K562 (cell line): ENCODE measurements around the gene MYB. TPM values are rescaled to one million over a fixed set of nuclear protein-coding genes. Genes with fewer than 3 reads are reported as not detected.
A peak's percentile ranks its signal among the peaks of the same experiment; 100 is the strongest.

ENCODE experiments used
- ATAC-seq: fragments of 200-7000 bp; cut with Tn5 transposase; 3 replicates; pipeline ENCODE4 v1.9.1; 2020; ENCODE audit warnings: moderate library complexity
- Bru-seq: library from RNA; stranded (reverse); fragments of 400-500 nt; gene quantifications from one replicate; lab custom pipeline; 2021; lab: Mats Ljungman, UMichigan
- BruChase-seq, 2 experiments: library from RNA; stranded (reverse); fragments of 400-500 nt; gene quantifications; one replicate each; lab custom pipeline; 2021; lab: Mats Ljungman, UMichigan
- BruUV-seq: library from RNA; stranded (reverse); fragments of 400-500 nt; replicated peaks from 2 replicates; lab custom pipeline; 2021; lab: Mats Ljungman, UMichigan
- CTCF ChIA-PET: fragments of 300-600 bp; formaldehyde crosslinking; extraction: SDS; loops from one replicate; lab custom pipeline; 2021; ENCODE audit warnings: low intra/inter-chr PET ratio; lab: Yijun Ruan, JAX
- POLR2A ChIA-PET: fragments of 300-600, 350-650 bp; sonication (Branson Sonifier 250); formaldehyde crosslinking; extraction: SDS; loops from one replicate; lab custom pipeline; 2021; ENCODE audit warnings: antibody characterized with exemption, inconsistent platforms; lab: Yijun Ruan, JAX
- DNase-seq, 4 experiments: peaks; one replicate each; pipeline versions ENCODE4 v3.0.0 to v3.0.0-alpha.2; 2011 to 2018; ENCODE audit warnings: low spot score in 3 of 4, mixed read lengths in 3 of 4; ENCODE audit errors: extremely low read depth in 1 of 4
- FAIRE-seq: peaks from 2 replicates; lab custom pipeline; 2011; peaks lifted over from hg19 to GRCh38; lab: Jason Lieb, UNC
- H2AFZ ChIP-seq: 2 replicates; pipeline ENCODE4 v1.6.0; 2011; ENCODE audit warnings: low read depth, low read length, control low read depth, inconsistent platforms
- H3K27ac ChIP-seq: fragments of 200-600 bp; 3 replicates; pipeline ENCODE4 v1.8.0; 2011; ENCODE audit warnings: low read depth, mild to moderate bottlenecking, control low read depth, inconsistent platforms, low read length, moderate library complexity, mixed read lengths; ENCODE audit errors: extremely low read depth
- H3K27me3 ChIP-seq, 2 experiments: fragments of 300-600 bp in 1 of 2; 2 replicates in 1 of 2; 3 replicates in 1 of 2; pipeline versions ENCODE4 v1.6.0 to v1.8.0; 2011; ENCODE audit warnings: inconsistent platforms in 2 of 2, low read length in 2 of 2, mild to moderate bottlenecking in 1 of 2, mixed read lengths in 1 of 2, moderate library complexity in 1 of 2; ENCODE audit not compliant: control insufficient read depth in 2 of 2, insufficient read depth in 2 of 2
- H3K36me3 ChIP-seq: fragments of 300-600 bp; 3 replicates; pipeline ENCODE4 v1.8.0; 2011; ENCODE audit warnings: mild to moderate bottlenecking, low read length, inconsistent platforms; ENCODE audit not compliant: control insufficient read depth, insufficient read depth
- H3K4me1 ChIP-seq, 2 experiments: fragments of 200-600 bp in 1 of 2; replicated peaks in 1 of 2; 2 replicates in 1 of 2; 3 replicates in 1 of 2; pipeline versions ENCODE4 v1.5.1 to v1.8.0; 2011; ENCODE audit warnings: inconsistent platforms in 2 of 2, low read length in 2 of 2, mild to moderate bottlenecking in 1 of 2, mixed read lengths in 1 of 2, moderate library complexity in 1 of 2; ENCODE audit not compliant: control insufficient read depth in 2 of 2, insufficient read depth in 2 of 2
- H3K4me2 ChIP-seq: 2 replicates; pipeline ENCODE4 v1.6.1; 2011; ENCODE audit warnings: low read length, control low read depth, inconsistent platforms, mixed read lengths; ENCODE audit not compliant: insufficient read depth
- H3K4me3 ChIP-seq: fragments of 200-600 bp; sonication (generic), shearing (Covaris generic); 2 replicates; pipeline ENCODE4 v1.5.1; 2016; ENCODE audit warnings: control low read depth, inconsistent platforms
- H3K79me2 ChIP-seq: fragments of 200-600 bp; 3 replicates; pipeline ENCODE4 v1.8.0; 2011; ENCODE audit warnings: low read length, inconsistent platforms; ENCODE audit not compliant: control insufficient read depth, insufficient read depth
- H3K9ac ChIP-seq, 2 experiments: 2 replicates each; pipeline versions ENCODE4 v1.6.0 to v1.6.1; 2011; ENCODE audit warnings: low read depth in 2 of 2, low read length in 2 of 2, control low read depth in 1 of 2, inconsistent platforms in 1 of 2, mild to moderate bottlenecking in 1 of 2, mixed read lengths in 1 of 2; ENCODE audit not compliant: insufficient read depth in 1 of 2
- H3K9me1 ChIP-seq: one replicate; pipeline ENCODE4 v1.6.0; 2011; ENCODE audit warnings: inconsistent platforms, mild to moderate bottlenecking, low read length, moderate library complexity; ENCODE audit not compliant: control insufficient read depth, insufficient read depth
- H3K9me3 ChIP-seq: replicated peaks from 2 replicates; pipeline ENCODE4 v1.5.1; 2011; ENCODE audit warnings: low read depth, low read length, inconsistent platforms; ENCODE audit not compliant: control insufficient read depth, insufficient read depth
- H4K20me1 ChIP-seq: replicated peaks from 2 replicates; pipeline ENCODE4 v1.6.1; 2011; ENCODE audit warnings: low read length, inconsistent platforms, mixed read lengths; ENCODE audit not compliant: control insufficient read depth, insufficient read depth
- CTBP1 ChIP-seq: fragments of 450-650 bp; IDR thresholded peaks from 2 replicates; pipeline ENCODE4 v1.6.1; 2016; ENCODE audit warnings: borderline replicate concordance
- KLF6 ChIP-seq: fragments of 250-450 bp; sonication (Bioruptor Pico); IDR thresholded peaks from 2 replicates; pipeline ENCODE4 v1.4.0; 2020; ENCODE audit warnings: mild to moderate bottlenecking, moderate library complexity, borderline replicate concordance
- NFXL1 ChIP-seq: fragments of 450-650 bp; formaldehyde crosslinking; IDR thresholded peaks from 2 replicates; pipeline ENCODE4 v1.4.0; 2021; ENCODE audit warnings: mild to moderate bottlenecking
- RHOXF2B ChIP-seq: fragments of 250-450 bp; sonication (Bioruptor Pico); conservative IDR thresholded peaks from 2 replicates; pipeline ENCODE4 v1.5.1; 2021
- SUPT5H ChIP-seq: fragments of 450-650 bp; IDR thresholded peaks from 2 replicates; pipeline ENCODE4 v1.6.1; 2016
- TAF15 ChIP-seq: fragments of 200-400 bp; formaldehyde crosslinking; IDR thresholded peaks from 2 replicates; pipeline ENCODE4 v1.6.1; 2017; ENCODE audit warnings: mild to moderate bottlenecking, low read depth, low read length, moderate library complexity
- ZNF347 ChIP-seq: fragments of 450-650 bp; formaldehyde crosslinking; IDR thresholded peaks from 2 replicates; pipeline ENCODE4 v1.4.0; 2020; ENCODE audit warnings: low read depth, mild to moderate bottlenecking, moderate library complexity
- ZSCAN32 ChIP-seq: fragments of 450-650 bp; formaldehyde crosslinking; IDR thresholded peaks from 2 replicates; pipeline ENCODE4 v1.4.0; 2020; ENCODE audit warnings: mild to moderate bottlenecking, moderate library complexity
- ZZZ3 ChIP-seq: fragments of 450-650 bp; IDR thresholded peaks from 2 replicates; pipeline ENCODE4 v1.6.1; 2016; ENCODE audit warnings: antibody characterized with exemption, mild to moderate bottlenecking, moderate library complexity
- WGBS: fragments of 100-300 bp; shearing (Covaris generic); methylation state at CpG from one replicate; pipeline ENCODE4 v1.1.6; 2016; ENCODE audit warnings: low coverage, mixed read lengths; ENCODE audit not compliant: insufficient coverage; ENCODE audit errors: missing lambda C conversion rate; 5-methylcytosine and 5-hydroxymethylcytosine counted together
- in situ Hi-C: fragments of 300-500 bp; cut with MboI; formaldehyde crosslinking; loops from 4 replicates; pipeline ENCODE4 v1.15.0; 2018; ENCODE audit warnings: inconsistent platforms, mixed read lengths
- intact Hi-C: fragments of 100-400 bp; cut with micrococcal nuclease; formaldehyde crosslinking; loops from 2 replicates; pipeline ENCODE4 v1.14.2; 2022
- long read RNA-seq, 3 experiments: library from polyadenylated mRNA in 2 of 3; library from RNA in 1 of 3; unstranded in 2 of 3; stranded (forward) in 1 of 3; transcript quantifications; one replicate each; pipeline ENCODE4 v2.0.0, GENCODE V29; 2019 to 2022
- polyA minus RNA-seq, 3 experiments: library from RNA; depleted of rRNA, polyadenylated mRNA; stranded (reverse); fragments of >200 nt; gene quantifications; 2 replicates each; pipeline ENCODE4 v1.2.3, GENCODE V29; 2011
- polyA plus RNA-seq, 8 experiments: library from polyadenylated mRNA; depleted of rRNA in 4 of 8; stranded (reverse) in 5 of 8; unstranded in 3 of 8; fragments of >200 nt; fragmentation: Nextera tagmentation in 2 of 8; fragmentation: Illumina TruSeq in 1 of 8; extraction: Ambion mirVana in 2 of 8; extraction: Trizol in 1 of 8; gene quantifications; 2 replicates each; pipeline versions ENCODE4 v1.2.1 to v1.2.3, GENCODE V29; 2011 to 2014; ENCODE audit warnings: inconsistent platforms in 1 of 8, missing spikeins in 1 of 8
- total RNA-seq, 7 experiments: library from RNA; depleted of rRNA in 6 of 7; stranded (reverse); fragments of >200 nt in 6 of 7; fragmentation: Illumina TruSeq in 2 of 7; extraction: Trizol in 2 of 7; gene quantifications; 2 replicates each; pipeline versions ENCODE4 v1.2.1 to v1.2.3, GENCODE V29; 2011 to 2021; ENCODE audit warnings: low replicate concordance in 1 of 7
- TF ChIP-seq, protein P1 (sequence below): sonication (generic); formaldehyde crosslinking; IDR thresholded peaks from 2 replicates; pipeline ENCODE4 v1.8.0; 2023; ENCODE audit warnings: missing genetic modification reagents, mild to moderate bottlenecking, borderline replicate concordance

The MYB gene
- 136 and 323 TPM in 2 replicates for total RNA-seq (2011; cell fraction: chromatin; rRNA removed; ENCODE audit: low replicate concordance)
- total RNA-seq (2011; cell fraction: nucleolus; rRNA removed) = 63.7 and 97.6 TPM in 2 replicates
- 152 and 301 TPM in 2 replicates for total RNA-seq (2011; cell fraction: nucleoplasm; rRNA removed)
- total RNA-seq (2014; rRNA removed) = 116 and 117 TPM in 2 replicates
- 149 and 170 TPM in 2 replicates for total RNA-seq (2014; rRNA removed; fragmentation: Illumina TruSeq; extraction: Trizol)
- total RNA-seq (2015; rRNA removed; fragmentation: Illumina TruSeq; extraction: Trizol) = 215 and 218 TPM in 2 replicates
- 140 and 142 TPM in 2 replicates for total RNA-seq (2021)
- polyA plus RNA-seq (2011; rRNA removed) = 82.6 and 94.1 TPM in 2 replicates
- 49.6 and 73.2 TPM in 2 replicates for polyA plus RNA-seq (2011; cell fraction: cytosol; rRNA removed)
- 131 and 141 TPM in 2 replicates for polyA plus RNA-seq (2011; cell fraction: nucleus; rRNA removed)
- 106 and 145 TPM in 2 replicates for polyA plus RNA-seq (2012)
- polyA plus RNA-seq (2014; fragmentation: Illumina TruSeq; extraction: Trizol) = 133 and 185 TPM in 2 replicates
- polyA plus RNA-seq (2014; fragmentation: Nextera tagmentation; extraction: Ambion mirVana) = 10 to 100 TPM; 35.8 to 44.1 TPM
- polyA plus RNA-seq (2014; rRNA removed) = 153 and 155 TPM in 2 replicates
- 153 and 187 TPM in 2 replicates for polyA minus RNA-seq (2011; rRNA and poly(A)+ RNA removed)
- polyA minus RNA-seq (2011; cell fraction: cytosol; rRNA and poly(A)+ RNA removed) = 73.2 and 75.5 TPM in 2 replicates
- polyA minus RNA-seq (2011; cell fraction: nucleus; rRNA and poly(A)+ RNA removed) = 136 and 220 TPM in 2 replicates
- Bru-seq, nascent RNA = percentile 98 among the genes with signal in this experiment
- BruChase-seq, experiment 1, labeled RNA remaining after a 2-hour chase = percentile 93 among the genes with signal in this experiment
- BruChase-seq, experiment 2, labeled RNA remaining after a 6-hour chase = percentile 93 among the genes with signal in this experiment
- long read RNA-seq, experiment 1, transcript MYB-203 (16 exons, 3,672 nt) = minor isoform, 9 of 393 reads
- long read RNA-seq, experiment 1, transcript MYB-209 (15 exons, 3,304 nt) = minor isoform, 27 of 393 reads
- long read RNA-seq, experiment 1, transcript MYB-205 (15 exons, 3,302 nt) = major isoform, 121 of 393 reads
- long read RNA-seq, experiment 1, partial matches to known transcripts = 174 of 393 reads
- long read RNA-seq, experiment 1, other reads (novel, unspliced or antisense) = 51 of 393 reads
- long read RNA-seq, experiment 2, transcript MYB-205 (15 exons, 3,302 nt) = major isoform, 9 of 104 reads
- long read RNA-seq, experiment 2, partial matches to known transcripts = 10 of 104 reads
- long read RNA-seq, experiment 2, other reads (novel, unspliced or antisense) = 81 of 104 reads
- long read RNA-seq, experiment 3, transcript MYB-205 (15 exons, 3,302 nt) = major isoform, 6 of 23 reads
- long read RNA-seq, experiment 3, partial matches to known transcripts = 12 of 23 reads
- long read RNA-seq, experiment 3, other reads (novel, unspliced or antisense) = 5 of 23 reads

DNA sequence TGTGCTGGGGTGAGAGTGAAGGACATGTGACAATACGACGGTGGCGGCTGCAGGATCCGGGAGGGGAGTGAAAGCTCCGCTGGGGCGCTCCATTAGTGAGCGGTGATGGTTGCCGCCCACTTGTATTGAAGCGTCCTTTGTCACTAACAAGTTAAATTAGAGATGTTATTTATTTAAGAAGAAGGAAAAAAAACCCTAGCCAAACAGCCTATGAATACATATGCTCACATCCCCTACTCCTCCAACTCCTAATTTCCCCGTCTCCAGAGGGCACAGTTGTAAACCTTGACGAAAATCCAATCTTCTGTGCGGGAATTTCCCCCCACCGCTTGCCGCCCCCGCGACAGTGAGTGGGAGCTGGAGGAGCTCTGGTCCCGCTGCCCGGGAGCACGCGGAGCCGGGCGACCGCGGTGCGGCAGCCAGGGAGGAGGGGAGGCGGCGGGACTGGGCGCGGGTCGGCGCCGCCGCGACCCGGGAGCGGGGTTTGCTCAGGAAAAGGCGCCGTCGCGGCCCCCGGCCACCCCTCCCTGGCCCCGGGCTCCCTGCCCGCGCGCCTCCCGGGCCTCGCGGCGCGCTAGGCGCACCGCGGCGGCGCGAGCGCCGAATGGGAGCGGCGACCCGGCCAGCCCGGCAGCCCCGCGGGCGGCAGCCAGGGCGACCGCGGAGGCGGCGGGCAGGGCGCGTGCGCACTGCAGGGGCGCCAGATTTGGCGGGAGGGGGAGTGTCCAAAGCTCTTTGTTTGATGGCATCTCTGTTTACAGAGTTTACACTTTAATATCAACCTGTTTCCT is at the start of gene MYB:
MYB (plus strand) TSS at position 767 of the 791 bp plus-strand sequence. CDS start 206 bp downstream, outside the sequence.
- Histone ChIP-seq H3K4me3 (peak within 1 kb of the TSS; percentile 71), H3K4me2 (peak within 1 kb of the TSS; percentile 97), H3K27ac (peak within 1 kb of the TSS; percentile 88), H2AFZ (peak within 1 kb of the TSS; percentile 85), H3K27me3 (no peaks in the 10 kb centered on the region), H3K9me3 (no peaks in the 10 kb centered on the region), H3K9me1 (no peaks in the 10 kb centered on the region), H3K36me3 (peaks cover 17% of the 10 kb centered on the region), H3K4me1 (peaks cover 16 to 23% of the 10 kb centered on the region in 2 experiments), H3K9ac (peak within 1 kb of the TSS; percentile 78 to 97), H4K20me1 (no peaks in the 10 kb centered on the region), H3K79me2 (peaks cover 50% of the 10 kb centered on the region)
- intact Hi-C loops = loop anchor here (5.0 to 10.0 kb wide), 3 partner anchors 93 to 1226 kb away; partner anchors contain the start of gene TBPL1
- ATAC-seq = peak; percentile 65
- FAIRE-seq = peak; percentile 37
- in situ Hi-C loops = loop anchor here (10.0 kb wide), 1 partner anchor 244 kb away; no protein-coding TSS in a partner anchor
- under 1% methylated on average over 56 of the region's 75 CpGs for WGBS
- ChIA-PET POLR2A (interaction anchor here (0.5 to 1.5 kb wide), 13 partner anchors 9 to 242 kb away, joined by 3 to 7 read pairs (median 3); partner anchors contain the start of gene HBS1L), CTCF (interaction anchor here (0.6 kb wide), 1 partner anchor 84 kb away, joined by 3 read pairs; no protein-coding TSS in a partner anchor)
- BruUV-seq = no TSS peak
- DNase-seq = peak; percentile 92 to 95 (median 92)
- TF ChIP-seq TAF15 (no peak), NFXL1 (no peak), CTBP1 (peak; percentile 66; the same call in 1 of the 2 replicates), RHOXF2B (CRISPR knock-in tag) (no peak), ZNF347 (CRISPR knock-in tag) (no peak), ZSCAN32 (no peak), KLF6 (CRISPR knock-in tag) (no peak), SUPT5H (peak; percentile 25; the same call in 1 of the 2 replicates), ZZZ3 (no peak)
- TF ChIP-seq, protein P1, sequence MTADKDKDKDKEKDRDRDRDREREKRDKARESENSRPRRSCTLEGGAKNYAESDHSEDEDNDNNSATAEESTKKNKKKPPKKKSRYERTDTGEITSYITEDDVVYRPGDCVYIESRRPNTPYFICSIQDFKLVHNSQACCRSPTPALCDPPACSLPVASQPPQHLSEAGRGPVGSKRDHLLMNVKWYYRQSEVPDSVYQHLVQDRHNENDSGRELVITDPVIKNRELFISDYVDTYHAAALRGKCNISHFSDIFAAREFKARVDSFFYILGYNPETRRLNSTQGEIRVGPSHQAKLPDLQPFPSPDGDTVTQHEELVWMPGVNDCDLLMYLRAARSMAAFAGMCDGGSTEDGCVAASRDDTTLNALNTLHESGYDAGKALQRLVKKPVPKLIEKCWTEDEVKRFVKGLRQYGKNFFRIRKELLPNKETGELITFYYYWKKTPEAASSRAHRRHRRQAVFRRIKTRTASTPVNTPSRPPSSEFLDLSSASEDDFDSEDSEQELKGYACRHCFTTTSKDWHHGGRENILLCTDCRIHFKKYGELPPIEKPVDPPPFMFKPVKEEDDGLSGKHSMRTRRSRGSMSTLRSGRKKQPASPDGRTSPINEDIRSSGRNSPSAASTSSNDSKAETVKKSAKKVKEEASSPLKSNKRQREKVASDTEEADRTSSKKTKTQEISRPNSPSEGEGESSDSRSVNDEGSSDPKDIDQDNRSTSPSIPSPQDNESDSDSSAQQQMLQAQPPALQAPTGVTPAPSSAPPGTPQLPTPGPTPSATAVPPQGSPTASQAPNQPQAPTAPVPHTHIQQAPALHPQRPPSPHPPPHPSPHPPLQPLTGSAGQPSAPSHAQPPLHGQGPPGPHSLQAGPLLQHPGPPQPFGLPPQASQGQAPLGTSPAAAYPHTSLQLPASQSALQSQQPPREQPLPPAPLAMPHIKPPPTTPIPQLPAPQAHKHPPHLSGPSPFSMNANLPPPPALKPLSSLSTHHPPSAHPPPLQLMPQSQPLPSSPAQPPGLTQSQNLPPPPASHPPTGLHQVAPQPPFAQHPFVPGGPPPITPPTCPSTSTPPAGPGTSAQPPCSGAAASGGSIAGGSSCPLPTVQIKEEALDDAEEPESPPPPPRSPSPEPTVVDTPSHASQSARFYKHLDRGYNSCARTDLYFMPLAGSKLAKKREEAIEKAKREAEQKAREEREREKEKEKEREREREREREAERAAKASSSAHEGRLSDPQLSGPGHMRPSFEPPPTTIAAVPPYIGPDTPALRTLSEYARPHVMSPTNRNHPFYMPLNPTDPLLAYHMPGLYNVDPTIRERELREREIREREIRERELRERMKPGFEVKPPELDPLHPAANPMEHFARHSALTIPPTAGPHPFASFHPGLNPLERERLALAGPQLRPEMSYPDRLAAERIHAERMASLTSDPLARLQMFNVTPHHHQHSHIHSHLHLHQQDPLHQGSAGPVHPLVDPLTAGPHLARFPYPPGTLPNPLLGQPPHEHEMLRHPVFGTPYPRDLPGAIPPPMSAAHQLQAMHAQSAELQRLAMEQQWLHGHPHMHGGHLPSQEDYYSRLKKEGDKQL (CRISPR knock-in tag) = no peak
